Activated T-helper 17 cell treated with anti-CD3 and anti-CD28 coated beads, Interleukin-2, amount 50 U/mL, for 72 hours (primary cell): Measurements from ENCODE around the gene SLC39A3. TPM values are rescaled to one million over a fixed set of nuclear protein-coding genes. Genes with fewer than 3 reads are reported as not detected.

Experiments
- ATAC-seq: fragments of 150-1000 bp; cut with Tn5 transposase; replicated peaks from 2 replicates; pipeline ENCODE4 v1.10.0; 2021; ENCODE audit warnings: mild to moderate bottlenecking, moderate library complexity
- H3K27ac Mint-ChIP-seq: one replicate; pipeline ENCODE4 v1.8.0; 2022; ENCODE audit warnings: mixed read lengths
- H3K27me3 Mint-ChIP-seq: one replicate; pipeline ENCODE4 v1.8.0; 2022; ENCODE audit warnings: mixed read lengths
- H3K36me3 Mint-ChIP-seq: one replicate; pipeline ENCODE4 v1.8.0; 2022; ENCODE audit warnings: low read depth, mild to moderate bottlenecking, mixed read lengths
- H3K4me1 Mint-ChIP-seq: one replicate; pipeline ENCODE4 v1.8.0; 2022; ENCODE audit warnings: mixed read lengths
- H3K4me3 Mint-ChIP-seq: one replicate; pipeline ENCODE4 v1.8.0; 2022; ENCODE audit warnings: mild to moderate bottlenecking, mixed read lengths
- H3K9me3 Mint-ChIP-seq: one replicate; pipeline ENCODE4 v1.8.0; 2022; ENCODE audit warnings: mixed read lengths
- total RNA-seq, 2 donors: library from RNA; stranded (reverse); gene quantifications; one replicate each; pipeline ENCODE4 v1.2.3, GENCODE V29; 2022

SLC39A3 gene
- total RNA-seq, 2 donors from 2014 or later, result 13.4 to 47.8 TPM

- Mint-ChIP-seq H3K9me3 (no peaks in the 10 kb centered on the region), H3K4me3 (no peak overlapping the region), H3K27me3 (no peaks in the 10 kb centered on the region), H3K27ac (no peak overlapping the region), H3K36me3 (peaks cover 75% of the 10 kb centered on the region), H3K4me1 (no peaks in the 10 kb centered on the region)
- no peak for ATAC-seq
Measured at GRCh38 chr19:2761309-2761677, 21.5 kb upstream of the SLC39A3 start.

GRCh38 chr19:2759965-2760364 lies 20.1 kb upstream of the SLC39A3 start:
- Mint-ChIP-seq H3K27me3 (no peaks in the 10 kb centered on the region), H3K9me3 (no peaks in the 10 kb centered on the region), H3K27ac (no peak overlapping the region), H3K36me3 (peaks cover 75% of the 10 kb centered on the region), H3K4me1 (no peaks in the 10 kb centered on the region), H3K4me3 (no peak overlapping the region)
- no peak for ATAC-seq

GRCh38 chr19:2759362-2759761 lies 19.5 kb upstream of the SLC39A3 start:
- Mint-ChIP-seq H3K36me3 (peaks cover 77% of the 10 kb centered on the region), H3K4me1 (no peaks in the 10 kb centered on the region), H3K4me3 (no peak overlapping the region), H3K27ac (no peak overlapping the region), H3K27me3 (no peaks in the 10 kb centered on the region), H3K9me3 (no peaks in the 10 kb centered on the region)
- ATAC-seq, result peak; percentile 59

- Mint-ChIP-seq H3K4me3 (no peak overlapping the region), H3K9me3 (no peaks in the 10 kb centered on the region), H3K4me1 (no peaks in the 10 kb centered on the region), H3K27ac (no peak overlapping the region), H3K36me3 (peaks cover 79% of the 10 kb centered on the region), H3K27me3 (no peaks in the 10 kb centered on the region)
- peak; percentile 73 for ATAC-seq
Measured at GRCh38 chr19:2758601-2759313, 18.9 kb upstream of the SLC39A3 start.

GRCh38 chr19:2756921-2757881 lies 17.4 kb upstream of the SLC39A3 start:
- no peaks in the 10 kb centered on the region for H3K27me3 Mint-ChIP-seq
- no peaks in the 10 kb centered on the region for H3K4me1 Mint-ChIP-seq
- H3K36me3 Mint-ChIP-seq, result peaks cover 66% of the 10 kb centered on the region
- no peak for ATAC-seq
- no peaks in the 10 kb centered on the region for H3K9me3 Mint-ChIP-seq
- no peak overlapping the region for H3K4me3 Mint-ChIP-seq
- H3K27ac Mint-ChIP-seq, result no peak overlapping the region

- H3K27me3 Mint-ChIP-seq, result no peaks in the 10 kb centered on the region
- no peak for ATAC-seq
- H3K36me3 Mint-ChIP-seq, result peaks cover 60% of the 10 kb centered on the region
- H3K4me3 Mint-ChIP-seq, result no peak overlapping the region
- no peaks in the 10 kb centered on the region for H3K4me1 Mint-ChIP-seq
- no peaks in the 10 kb centered on the region for H3K9me3 Mint-ChIP-seq
- no peak overlapping the region for H3K27ac Mint-ChIP-seq
Measured at GRCh38 chr19:2756477-2756876, 16.7 kb upstream of the SLC39A3 start.

GRCh38 chr19:2755811-2756210 lies 16.0 kb upstream of the SLC39A3 start:
- Mint-ChIP-seq H3K4me3 (no peak overlapping the region), H3K27ac (no peak overlapping the region), H3K27me3 (no peaks in the 10 kb centered on the region), H3K9me3 (no peaks in the 10 kb centered on the region), H3K4me1 (no peaks in the 10 kb centered on the region), H3K36me3 (peaks cover 56% of the 10 kb centered on the region)
- ATAC-seq, result no peak

- H3K4me1 Mint-ChIP-seq, result no peaks in the 10 kb centered on the region
- H3K36me3 Mint-ChIP-seq, result peaks cover 53% of the 10 kb centered on the region
- H3K27ac Mint-ChIP-seq, result no peak overlapping the region
- ATAC-seq, result no peak
- no peaks in the 10 kb centered on the region for H3K9me3 Mint-ChIP-seq
- no peak overlapping the region for H3K4me3 Mint-ChIP-seq
- no peaks in the 10 kb centered on the region for H3K27me3 Mint-ChIP-seq
Measured at GRCh38 chr19:2755448-2755705, 15.6 kb upstream of the SLC39A3 start.

GRCh38 chr19:2754659-2755447 lies 15.0 kb upstream of the SLC39A3 start:
- peaks cover 49% of the 10 kb centered on the region for H3K36me3 Mint-ChIP-seq
- no peak overlapping the region for H3K27ac Mint-ChIP-seq
- H3K9me3 Mint-ChIP-seq, result no peaks in the 10 kb centered on the region
- no peak overlapping the region for H3K4me3 Mint-ChIP-seq
- ATAC-seq, result no peak
- no peaks in the 10 kb centered on the region for H3K4me1 Mint-ChIP-seq
- no peaks in the 10 kb centered on the region for H3K27me3 Mint-ChIP-seq

- H3K4me3 Mint-ChIP-seq, result no peak overlapping the region
- H3K9me3 Mint-ChIP-seq, result no peaks in the 10 kb centered on the region
- no peak overlapping the region for H3K27ac Mint-ChIP-seq
- no peaks in the 10 kb centered on the region for H3K4me1 Mint-ChIP-seq
- ATAC-seq, result no peak
- H3K27me3 Mint-ChIP-seq, result no peaks in the 10 kb centered on the region
- peaks cover 28% of the 10 kb centered on the region for H3K36me3 Mint-ChIP-seq
Measured at GRCh38 chr19:2751438-2751830, 11.6 kb upstream of the SLC39A3 start.

- Mint-ChIP-seq H3K4me3 (no peak overlapping the region), H3K4me1 (no peaks in the 10 kb centered on the region), H3K27ac (no peak overlapping the region), H3K9me3 (no peaks in the 10 kb centered on the region), H3K27me3 (no peaks in the 10 kb centered on the region), H3K36me3 (peaks cover 23% of the 10 kb centered on the region)
- ATAC-seq, result no peak
Measured at GRCh38 chr19:2750808-2751437, 11.1 kb upstream of the SLC39A3 start.

GRCh38 chr19:2747349-2747748 lies 7.5 kb upstream of the SLC39A3 start:
- no peak for ATAC-seq
- Mint-ChIP-seq H3K9me3 (no peaks in the 10 kb centered on the region), H3K4me3 (no peak overlapping the region), H3K27me3 (peaks cover 8% of the 10 kb centered on the region), H3K27ac (no peak overlapping the region), H3K36me3 (no peaks in the 10 kb centered on the region), H3K4me1 (no peaks in the 10 kb centered on the region)

- no peaks in the 10 kb centered on the region for H3K9me3 Mint-ChIP-seq
Measured at GRCh38 chr19:2744113-2744512, 4.3 kb upstream of the SLC39A3 start.

GRCh38 chr19:2743099-2743498 lies 3.3 kb upstream of the SLC39A3 start:
- no peak overlapping the region for H3K4me3 Mint-ChIP-seq
- no peaks in the 10 kb centered on the region for H3K9me3 Mint-ChIP-seq
- H3K27me3 Mint-ChIP-seq, result peaks cover 8% of the 10 kb centered on the region
- H3K27ac Mint-ChIP-seq, result no peak overlapping the region
- no peaks in the 10 kb centered on the region for H3K4me1 Mint-ChIP-seq
- no peaks in the 10 kb centered on the region for H3K36me3 Mint-ChIP-seq
- ATAC-seq, result no peak

More at GRCh38 chr19:2744113-2744512, 4.3 kb upstream of the SLC39A3 start:
- Mint-ChIP-seq H3K36me3 (no peaks in the 10 kb centered on the region), H3K4me3 (no peak overlapping the region), H3K27me3 (peaks cover 8% of the 10 kb centered on the region), H3K4me1 (no peaks in the 10 kb centered on the region), H3K27ac (no peak overlapping the region)
- ATAC-seq, result no peak
